Coronary artery (tissue), 2 donors: Measurements from ENCODE around the gene PRSS22.
A peak's percentile ranks its signal among the peaks of the same experiment; 100 is the strongest.

ENCODE experiments used
- DNase-seq: peaks from one replicate; pipeline ENCODE4 v3.0.0-alpha.2; 2017; ENCODE audit warnings: low spot score
- H3K27ac ChIP-seq, 2 donors: fragments of 200-600 bp; sonication (generic); one replicate each; pipeline ENCODE4 v1.5.1; 2016 to 2019
- H3K4me3 ChIP-seq: fragments of 200-600 bp; sonication (generic); 2 replicates; pipeline ENCODE4 v1.5.1; 2016; ENCODE audit warnings: mild to moderate bottlenecking, moderate library complexity
- CTCF ChIP-seq: fragments of 200-600 bp; sonication (generic); IDR thresholded peaks from one replicate; pipeline ENCODE4 v1.5.1; 2019; ENCODE audit warnings: antibody characterized with exemption

Gene PRSS22

GRCh38 chr16:2848933-2849725, 8.8 kb downstream of the PRSS22 start:
- H3K27ac ChIP-seq: no peak overlapping the region
- H3K4me3 ChIP-seq: no peak overlapping the region
- TF ChIP-seq CTCF: no peak
- no peak for DNase-seq

GRCh38 chr16:2846511-2847310, 11.3 kb downstream of the PRSS22 start:
- no peak for DNase-seq
- TF ChIP-seq CTCF: no peak

GRCh38 chr16:2845116-2845515, 12.9 kb downstream of the PRSS22 start:
- no peak overlapping the region for H3K4me3 ChIP-seq
- H3K27ac ChIP-seq: no peak overlapping the region
- no peak for DNase-seq
- no peak for TF ChIP-seq CTCF

More at GRCh38 chr16:2846511-2847310, 11.3 kb downstream of the PRSS22 start:
- no peak overlapping the region for H3K27ac ChIP-seq
- no peak overlapping the region for H3K4me3 ChIP-seq

- DNase-seq: no peak
Measured at GRCh38 chr16:2843526-2843925, 14.4 kb downstream of the PRSS22 start.

GRCh38 chr16:2842340-2843000, 15.5 kb downstream of the PRSS22 start:
- no peak for TF ChIP-seq CTCF
- peak overlapping the region in 1 of 2 donors; percentile 16 for H3K27ac ChIP-seq
- no peak for DNase-seq
- peak overlapping the region; percentile 60 for H3K4me3 ChIP-seq

More at GRCh38 chr16:2843526-2843925, 14.4 kb downstream of the PRSS22 start:
- no peak overlapping the region for H3K4me3 ChIP-seq
- TF ChIP-seq CTCF: no peak
- no peak overlapping the region for H3K27ac ChIP-seq

GRCh38 chr16:2841606-2842339, 16.2 kb downstream of the PRSS22 start:
- peak overlapping the region in 1 of 2 donors; percentile 16 for H3K27ac ChIP-seq
- TF ChIP-seq CTCF: no peak
- DNase-seq: no peak
- H3K4me3 ChIP-seq: peak overlapping the region; percentile 60
